H1 (cell line): Measurements from ENCODE around the gene LAYN. TPM values are rescaled to one million over a fixed set of nuclear protein-coding genes. Genes with fewer than 3 reads are reported as not detected.

Source experiments
- CHD7 ChIP-seq: fragments of 300-600 bp; sonication (generic); IDR thresholded peaks from 2 replicates; pipeline ENCODE4 v1.7.1; 2012; ENCODE audit warnings: low read length, moderate library complexity, mild to moderate bottlenecking, inconsistent platforms; ENCODE audit not compliant: insufficient replicate concordance
- CTCF ChIP-seq, 3 experiments: IDR thresholded peaks; 1 replicate in 2 of 3; 2 replicates in 1 of 3; pipeline versions ENCODE4 v1.5.1 to v1.6.1; 2011; ENCODE audit warnings: low read length in 3 of 3, mild to moderate bottlenecking in 3 of 3, inconsistent platforms in 2 of 3, low read depth in 1 of 3, moderate library complexity in 1 of 3; ENCODE audit not compliant: insufficient read depth in 1 of 3; ENCODE audit errors: control extremely low read depth in 1 of 3
- E2F6 ChIP-seq: IDR thresholded peaks from 2 replicates; pipeline ENCODE4 v1.6.1; 2012; ENCODE audit warnings: inconsistent platforms
- SRF ChIP-seq: IDR thresholded peaks from 2 replicates; pipeline ENCODE4 v1.6.1; 2011; ENCODE audit warnings: mild to moderate bottlenecking, low read depth, low read length, moderate library complexity
- USF2 ChIP-seq: IDR thresholded peaks from 2 replicates; pipeline ENCODE4 v1.6.1; 2011; ENCODE audit warnings: low read length, improper control_type of control experiment
- polyA plus RNA-seq, 7 experiments: library from polyadenylated mRNA; depleted of rRNA in 3 of 7; stranded (reverse) in 5 of 7; unstranded in 2 of 7; fragments of >200 nt in 5 of 7; fragments of 200-250 nt in 2 of 7; gene quantifications; 1 replicate in 5 of 7; 2 replicates in 1 of 7; 4 replicates in 1 of 7; pipeline versions ENCODE4 v1.2.1 to v1.2.3, GENCODE V29; 2011 to 2013; ENCODE audit warnings: missing spikeins in 2 of 7, mixed read lengths in 2 of 7
- total RNA-seq: library from RNA; stranded (reverse); fragmentation: NEBNext Ultra II Directional; extraction: Animal tissue kit (Norgen Biotek cat#: 25700); gene quantifications from 2 replicates; pipeline ENCODE4 v1.2.1, GENCODE V29; 2021

The LAYN gene
- total and polyA plus RNA-seq, 2 of the 8 experiments (the other 6 are each of a cell fraction or from before 2014, with no cell fraction given): 4.2 to 9.3 TPM

GRCh38 chr11:111531136-111531535, 9.4 kb upstream of the LAYN start (continued):
- no peak for TF ChIP-seq CHD7
- TF ChIP-seq SRF: no peak
- no peak for TF ChIP-seq USF2
- TF ChIP-seq E2F6: no peak
- TF ChIP-seq CTCF (IDR thresholded peaks at IDR 0.05; ENCODE audit: control extremely low read depth in 1 of 3, insufficient read depth in 1 of 3, low read depth in 1 of 3, low read length in 3 of 3): no peak
